K562 (cell line): ENCODE measurements around the gene PRKAR1B. TPM values are rescaled to one million over a fixed set of nuclear protein-coding genes. Genes with fewer than 3 reads are reported as not detected.

Experiments
- CEBPZ ChIP-seq: fragments of 150-350 bp; IDR thresholded peaks from 2 replicates; pipeline ENCODE4 v1.6.1; 2014; ENCODE audit warnings: low read depth, mild to moderate bottlenecking, low read length, borderline replicate concordance
- DNMT1 ChIP-seq: fragments of 450-650 bp; IDR thresholded peaks from 2 replicates; pipeline ENCODE4 v1.6.1; 2016; ENCODE audit warnings: antibody characterized with exemption, mild to moderate bottlenecking
- ELF2 ChIP-seq: fragments of 250-450 bp; sonication (Bioruptor Pico); IDR thresholded peaks from 2 replicates; pipeline ENCODE4 v1.5.0; 2021; ENCODE audit warnings: mild to moderate bottlenecking
- HES1 ChIP-seq: fragments of 450-650 bp; IDR thresholded peaks from 2 replicates; pipeline ENCODE4 v1.6.1; 2016; ENCODE audit warnings: low read depth, mild to moderate bottlenecking, moderate library complexity
- HNRNPL ChIP-seq: fragments of 200-400 bp; formaldehyde crosslinking; IDR thresholded peaks from 2 replicates; pipeline ENCODE4 v1.6.1; 2017; ENCODE audit warnings: low read depth, mild to moderate bottlenecking, low read length
- HNRNPLL ChIP-seq: fragments of 200-400 bp; formaldehyde crosslinking; IDR thresholded peaks from 2 replicates; pipeline ENCODE4 v1.6.1; 2017; ENCODE audit warnings: low read length, low read depth, mild to moderate bottlenecking; ENCODE audit not compliant: poor library complexity, severe bottlenecking
- JUN ChIP-seq, 2 experiments: sonication (generic) in 1 of 2; formaldehyde crosslinking in 1 of 2; IDR thresholded peaks; 2 replicates each; pipeline versions ENCODE4 v1.6.1 to v1.8.0; 2012 to 2022; ENCODE audit warnings: borderline replicate concordance in 2 of 2, mild to moderate bottlenecking in 2 of 2, improper control_type of control experiment in 1 of 2, low read depth in 1 of 2, low read length in 1 of 2, missing genetic modification reagents in 1 of 2
- MEF2A ChIP-seq: IDR thresholded peaks from 2 replicates; pipeline ENCODE4 v1.6.1; 2011; ENCODE audit warnings: low read depth, mild to moderate bottlenecking, low read length, moderate library complexity; ENCODE audit not compliant: control insufficient read depth
- NFIC ChIP-seq: fragments of 450-650 bp; IDR thresholded peaks from 2 replicates; pipeline ENCODE4 v1.6.1; 2017; ENCODE audit warnings: mild to moderate bottlenecking, inconsistent platforms
- PHB2 ChIP-seq: fragments of 450-650 bp; IDR thresholded peaks from 2 replicates; pipeline ENCODE4 v1.6.1; 2017; ENCODE audit warnings: low read depth
- POLR2H ChIP-seq: IDR thresholded peaks from 2 replicates; pipeline ENCODE4 v1.6.1; 2016; ENCODE audit warnings: missing genetic modification characterization, low read depth, mild to moderate bottlenecking, control low read depth, missing compliant biosample characterization, moderate library complexity
- PRMT5 ChIP-seq: sonication (generic); formaldehyde crosslinking; IDR thresholded peaks from 2 replicates; pipeline ENCODE4 v1.5.0; 2020; ENCODE audit warnings: missing genetic modification reagents
- RNF219 ChIP-seq: fragments of 250-450 bp; sonication (Bioruptor Pico); IDR thresholded peaks from 2 replicates; pipeline ENCODE4 v1.5.0; 2022; ENCODE audit warnings: mild to moderate bottlenecking
- SRF ChIP-seq, 2 experiments: fragments of 250-450, 450-650 bp in 1 of 2; sonication (Bioruptor Pico) in 1 of 2; sonication (generic) in 1 of 2; formaldehyde crosslinking; IDR thresholded peaks; 2 replicates each; pipeline versions ENCODE4 v1.5.0 to v1.5.1; 2020 to 2022; ENCODE audit warnings: mild to moderate bottlenecking in 1 of 2, missing genetic modification reagents in 1 of 2
- SRSF1 ChIP-seq: fragments of 200-400 bp; formaldehyde crosslinking; IDR thresholded peaks from 2 replicates; pipeline ENCODE4 v1.6.1; 2017; ENCODE audit warnings: mild to moderate bottlenecking, low read depth, low read length, moderate library complexity
- ZNF445 ChIP-seq: fragments of 250-450 bp; sonication (Bioruptor Pico); IDR thresholded peaks from 2 replicates; pipeline ENCODE4 v1.4.0; 2020; ENCODE audit warnings: low read depth, mild to moderate bottlenecking, moderate library complexity
- ZNF583 ChIP-seq: fragments of 250-450 bp; sonication (Bioruptor Pico); IDR thresholded peaks from 2 replicates; pipeline ENCODE4 v1.4.0; 2020
- ZNF740 ChIP-seq, 3 experiments: fragments of 200-800 bp in 1 of 3; sonication (Bioruptor generic) in 1 of 3; sonication (generic) in 1 of 3; formaldehyde crosslinking in 1 of 3; IDR thresholded peaks; 2 replicates each; pipeline versions ENCODE4 v1.6.1 to v1.8.0; 2016 to 2022; ENCODE audit warnings: mild to moderate bottlenecking in 2 of 3, missing compliant biosample characterization in 2 of 3, missing genetic modification characterization in 2 of 3, missing genetic modification reagents in 1 of 3
- polyA plus RNA-seq, 8 experiments: library from polyadenylated mRNA; depleted of rRNA in 4 of 8; stranded (reverse) in 5 of 8; unstranded in 3 of 8; fragments of >200 nt; fragmentation: Nextera tagmentation in 2 of 8; fragmentation: Illumina TruSeq in 1 of 8; extraction: Ambion mirVana in 2 of 8; extraction: Trizol in 1 of 8; gene quantifications; 2 replicates each; pipeline versions ENCODE4 v1.2.1 to v1.2.3, GENCODE V29; 2011 to 2014; ENCODE audit warnings: inconsistent platforms in 1 of 8, missing spikeins in 1 of 8
- total RNA-seq, 7 experiments: library from RNA; depleted of rRNA in 6 of 7; stranded (reverse); fragments of >200 nt in 6 of 7; fragmentation: Illumina TruSeq in 2 of 7; extraction: Trizol in 2 of 7; gene quantifications; 2 replicates each; pipeline versions ENCODE4 v1.2.1 to v1.2.3, GENCODE V29; 2011 to 2021; ENCODE audit warnings: low replicate concordance in 1 of 7

The PRKAR1B gene
- total and polyA plus RNA-seq, 9 of the 15 experiments (the other 6 are each of a cell fraction or from before 2014, with no cell fraction given) = 0.99 to 30.5 (median 12.7) TPM

GRCh38 chr7:725223-726005 is 1.7 kb downstream of the PRKAR1B start (continued):
- TF ChIP-seq CEBPZ (no peak), SRSF1 (no peak), NFIC (peak; percentile 90), ZNF583 (CRISPR knock-in tag) (0 out of 2 replicates have a peak, but pooled peaks have one; percentile 47), PRMT5 (CRISPR knock-in tag) (no peak), HES1 (peak; percentile 93), DNMT1 (no peak), HNRNPL (no peak), ZNF740 (CRISPR knock-in tag; IDR thresholded peaks at IDR 0.05) (no peak), ZNF740 (tag; IDR thresholded peaks at IDR 0.05) (no peak), RNF219 (no peak), ELF2 (CRISPR knock-in tag) (no peak), ZNF445 (CRISPR knock-in tag) (no peak), SRF (CRISPR knock-in tag; IDR thresholded peaks at IDR 0.05) (no peak), POLR2H (tag) (no peak), JUN (IDR thresholded peaks at IDR 0.05; ENCODE audit: borderline replicate concordance, low read depth, low read length) (no peak), JUN (CRISPR knock-in tag; IDR thresholded peaks at IDR 0.05; ENCODE audit: borderline replicate concordance) (no peak), PHB2 (peak; percentile 76; the same call in 1 of the 2 replicates), HNRNPLL (no peak), MEF2A (no peak)
